Measurements from ENCODE around the gene SEMA4A.

Gene SEMA4A

DNA sequence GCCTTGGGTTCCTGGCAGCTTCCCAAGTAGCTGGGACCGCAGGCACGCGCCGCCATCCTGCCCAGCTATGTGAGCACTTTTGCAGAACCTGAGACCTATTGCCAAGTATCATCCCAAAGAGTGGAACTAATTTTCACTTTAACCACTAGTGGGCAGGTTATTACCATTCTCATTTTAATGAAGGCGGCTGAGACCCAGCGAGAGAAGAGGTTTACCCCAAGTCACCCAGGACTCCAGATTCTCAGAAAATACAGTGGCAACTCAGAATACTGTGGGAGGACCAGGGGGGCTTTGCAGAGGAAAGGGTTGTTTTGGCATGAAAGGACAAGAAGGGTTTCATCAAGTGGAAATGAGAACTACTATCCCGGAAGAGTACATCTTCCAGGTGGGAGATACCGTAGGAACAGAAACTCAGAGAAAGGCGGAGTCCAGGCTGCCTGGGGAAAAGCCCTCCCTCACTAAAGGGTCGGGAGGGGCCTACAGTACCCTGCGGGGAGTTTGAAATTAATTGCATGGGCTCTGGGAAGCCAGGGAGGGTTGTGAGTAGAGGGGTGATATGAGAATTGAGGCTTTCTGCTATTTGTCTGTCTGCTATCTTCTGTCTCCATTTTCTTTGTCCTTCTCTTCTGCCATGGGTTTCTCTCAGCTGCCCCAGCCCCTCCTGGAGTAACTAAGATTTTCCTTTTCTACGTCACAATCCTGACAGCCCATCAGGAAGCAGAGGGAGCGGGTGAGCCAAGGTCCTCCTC is 7.2 kb upstream of the SEMA4A start (continued):
- TF ChIP-seq ZNF202 (tag by site-specific recombination; IDR thresholded peaks at IDR 0.05; ENCODE audit: borderline replicate concordance) (no peak), PRDM1 (tag by site-specific recombination; IDR thresholded peaks at IDR 0.05) (peak; percentile 27; the same call in 1 of the 2 replicates), ZBTB8A (tag by site-specific recombination; IDR thresholded peaks at IDR 0.05) (no peak), GFI1B (tag by site-specific recombination; IDR thresholded peaks at IDR 0.05) (no peak), ZNF48 (tag by site-specific recombination; IDR thresholded peaks at IDR 0.05) (no peak), MEIS1 (CRISPR knock-in tag; IDR thresholded peaks at IDR 0.05; ENCODE audit: borderline replicate concordance) (no peak), ZSCAN18 (tag by site-specific recombination; IDR thresholded peaks at IDR 0.05) (no peak), SP2 (tag by site-specific recombination; IDR thresholded peaks at IDR 0.05) (peak; percentile 39), BCL11B (tag by site-specific recombination; IDR thresholded peaks at IDR 0.05; ENCODE audit: low read depth) (no peak), ZNF223 (tag by site-specific recombination; IDR thresholded peaks at IDR 0.05) (no peak), ZNF324 (tag by site-specific recombination; IDR thresholded peaks at IDR 0.05) (peak; percentile 49; the same call in 1 of the 2 replicates)

GRCh38 chr1:156146769-156147405 is 6.5 kb upstream of the SEMA4A start:
- POLR2A ChIA-PET: interaction anchor here (0.6 to 1.8 kb wide), 3 partner anchors 66 to 94 kb away, joined by 3 to 11 read pairs (median 4); partner anchors contain the start of gene PMF1
- Histone ChIP-seq H3K36me3 (ENCODE audit: control insufficient read depth in 2 of 2, insufficient read depth in 1 of 2, low read length in 2 of 2) (no peaks in the 10 kb centered on the region), H3K27ac (ENCODE audit: extremely low read depth, low read depth, low read length) (no peak overlapping the region), H3K4me3 (ENCODE audit: low read depth, low read length) (no peak overlapping the region), H3K4me1 (ENCODE audit: control insufficient read depth, insufficient read depth, low read length) (no peaks in the 10 kb centered on the region), H3K9me3 (ENCODE audit: control insufficient read depth, insufficient read depth, low read depth, low read length) (no peaks in the 10 kb centered on the region)
- CTCF ChIA-PET: interaction anchor here (0.6 to 13.7 kb wide), 10 partner anchors 16 to 257 kb away, joined by 3 to 210 read pairs (median 5); no protein-coding TSS in a partner anchor
- TF ChIP-seq, protein P1, sequence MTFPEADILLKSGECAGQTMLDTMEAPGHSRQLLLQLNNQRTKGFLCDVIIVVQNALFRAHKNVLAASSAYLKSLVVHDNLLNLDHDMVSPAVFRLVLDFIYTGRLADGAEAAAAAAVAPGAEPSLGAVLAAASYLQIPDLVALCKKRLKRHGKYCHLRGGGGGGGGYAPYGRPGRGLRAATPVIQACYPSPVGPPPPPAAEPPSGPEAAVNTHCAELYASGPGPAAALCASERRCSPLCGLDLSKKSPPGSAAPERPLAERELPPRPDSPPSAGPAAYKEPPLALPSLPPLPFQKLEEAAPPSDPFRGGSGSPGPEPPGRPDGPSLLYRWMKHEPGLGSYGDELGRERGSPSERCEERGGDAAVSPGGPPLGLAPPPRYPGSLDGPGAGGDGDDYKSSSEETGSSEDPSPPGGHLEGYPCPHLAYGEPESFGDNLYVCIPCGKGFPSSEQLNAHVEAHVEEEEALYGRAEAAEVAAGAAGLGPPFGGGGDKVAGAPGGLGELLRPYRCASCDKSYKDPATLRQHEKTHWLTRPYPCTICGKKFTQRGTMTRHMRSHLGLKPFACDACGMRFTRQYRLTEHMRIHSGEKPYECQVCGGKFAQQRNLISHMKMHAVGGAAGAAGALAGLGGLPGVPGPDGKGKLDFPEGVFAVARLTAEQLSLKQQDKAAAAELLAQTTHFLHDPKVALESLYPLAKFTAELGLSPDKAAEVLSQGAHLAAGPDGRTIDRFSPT (tag by site-specific recombination; IDR thresholded peaks at IDR 0.05): peak; percentile 33; the same call in 1 of the 2 replicates
- no peak for TF ChIP-seq ZNF639 (tag by site-specific recombination; IDR thresholded peaks at IDR 0.05)

- no peak for TF ChIP-seq ZNF394 (tag by site-specific recombination; IDR thresholded peaks at IDR 0.05; ENCODE audit: borderline replicate concordance)
- TF ChIP-seq ZNF514 (tag by site-specific recombination; IDR thresholded peaks at IDR 0.05): no peak
- TF ChIP-seq ZNF311 (tag by site-specific recombination; IDR thresholded peaks at IDR 0.05; ENCODE audit: borderline replicate concordance): no peak
- TF ChIP-seq ZNF132 (tag by site-specific recombination; IDR thresholded peaks at IDR 0.05; ENCODE audit: borderline replicate concordance): no peak
- TF ChIP-seq ZNF677 (tag by site-specific recombination; IDR thresholded peaks at IDR 0.05): no peak
- no peak for TF ChIP-seq ZNF335 (tag by site-specific recombination; conservative IDR thresholded peaks at IDR 0.05)
- no peak for TF ChIP-seq ZNF133 (tag by site-specific recombination; IDR thresholded peaks at IDR 0.05)
- TF ChIP-seq ZNF549 (tag by site-specific recombination; IDR thresholded peaks at IDR 0.05): no peak
- no peak for TF ChIP-seq SCRT1 (tag by site-specific recombination; IDR thresholded peaks at IDR 0.05; ENCODE audit: borderline replicate concordance)
- no peak for TF ChIP-seq ZNF830 (tag by site-specific recombination; IDR thresholded peaks at IDR 0.05; ENCODE audit: low read depth)
- H3K4me1 ChIP-seq (ENCODE audit: control insufficient read depth, insufficient read depth, low read length): no peaks in the 10 kb centered on the region
- CTCF ChIA-PET: interaction anchor here (0.7 to 13.7 kb wide), 3 partner anchors 52 to 79 kb away, joined by 3 to 210 read pairs (median 4); no protein-coding TSS in a partner anchor
Measured at GRCh38 chr1:156148216-156148615, 5.2 kb upstream of the SEMA4A start.

More at GRCh38 chr1:156148216-156148615, 5.2 kb upstream of the SEMA4A start:
- Histone ChIP-seq H3K27ac (ENCODE audit: extremely low read depth, low read depth, low read length) (no peak overlapping the region), H3K4me3 (ENCODE audit: low read depth, low read length) (no peak overlapping the region), H3K9me3 (ENCODE audit: control insufficient read depth, insufficient read depth, low read depth, low read length) (no peaks in the 10 kb centered on the region), H3K36me3 (ENCODE audit: control insufficient read depth in 2 of 2, insufficient read depth in 1 of 2, low read length in 2 of 2) (no peaks in the 10 kb centered on the region)
- POLR2A ChIA-PET: interaction anchor here (0.7 to 1.8 kb wide), 5 partner anchors 22 to 78 kb away, joined by 3 to 9 read pairs (median 4); partner anchors contain the start of genes PMF1 and SLC25A44

Data from HEK293 (cell line).